Measurements from ENCODE around the gene LDB1. TPM values are rescaled to one million over a fixed set of nuclear protein-coding genes. Genes with fewer than 3 reads are reported as not detected.

LDB1 gene
- total RNA-seq, 4 donors from 2014 or later = 26.2 to 54.0 (median 27.3) TPM

DNA sequence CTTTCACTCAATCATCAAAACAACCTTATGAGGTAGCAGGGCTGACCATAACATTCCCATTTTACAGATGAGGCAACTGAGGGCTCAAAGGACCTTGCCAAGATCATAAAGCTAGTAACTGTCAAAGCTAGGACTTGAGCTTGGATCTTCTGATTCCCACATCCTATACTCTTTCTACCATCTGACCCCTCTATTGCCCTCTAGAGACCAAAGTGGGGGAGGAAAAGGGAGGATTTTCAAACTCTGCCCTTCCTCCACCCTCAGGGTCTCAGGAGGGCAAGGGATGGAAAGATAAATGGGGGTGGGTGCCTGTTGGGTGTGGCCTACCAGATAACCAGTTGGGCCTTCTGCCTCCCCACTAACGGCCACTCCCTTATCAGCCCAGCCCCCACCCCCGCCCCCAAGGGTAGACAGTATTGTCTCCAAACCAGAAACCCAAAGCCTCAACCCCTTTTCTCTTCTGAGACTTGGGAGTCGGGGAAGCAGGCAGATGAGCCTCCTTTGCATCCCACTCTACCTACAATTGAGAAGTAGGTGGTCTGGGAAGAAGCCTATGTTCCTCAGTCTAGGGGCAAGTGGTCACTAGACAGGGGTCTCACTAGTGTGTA is 7.9 kb downstream of the LDB1 start:
- peak overlapping the region in 3 of 4 donors; percentile 92 to 99 (median 98) for H3K27ac ChIP-seq
- peaks cover 45 to 72% (median 54%) of the 10 kb centered on the region in 3 donors for H3K4me1 ChIP-seq
- TF ChIP-seq, protein P1, sequence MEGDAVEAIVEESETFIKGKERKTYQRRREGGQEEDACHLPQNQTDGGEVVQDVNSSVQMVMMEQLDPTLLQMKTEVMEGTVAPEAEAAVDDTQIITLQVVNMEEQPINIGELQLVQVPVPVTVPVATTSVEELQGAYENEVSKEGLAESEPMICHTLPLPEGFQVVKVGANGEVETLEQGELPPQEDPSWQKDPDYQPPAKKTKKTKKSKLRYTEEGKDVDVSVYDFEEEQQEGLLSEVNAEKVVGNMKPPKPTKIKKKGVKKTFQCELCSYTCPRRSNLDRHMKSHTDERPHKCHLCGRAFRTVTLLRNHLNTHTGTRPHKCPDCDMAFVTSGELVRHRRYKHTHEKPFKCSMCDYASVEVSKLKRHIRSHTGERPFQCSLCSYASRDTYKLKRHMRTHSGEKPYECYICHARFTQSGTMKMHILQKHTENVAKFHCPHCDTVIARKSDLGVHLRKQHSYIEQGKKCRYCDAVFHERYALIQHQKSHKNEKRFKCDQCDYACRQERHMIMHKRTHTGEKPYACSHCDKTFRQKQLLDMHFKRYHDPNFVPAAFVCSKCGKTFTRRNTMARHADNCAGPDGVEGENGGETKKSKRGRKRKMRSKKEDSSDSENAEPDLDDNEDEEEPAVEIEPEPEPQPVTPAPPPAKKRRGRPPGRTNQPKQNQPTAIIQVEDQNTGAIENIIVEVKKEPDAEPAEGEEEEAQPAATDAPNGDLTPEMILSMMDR (IDR thresholded peaks at IDR 0.05) = no peak
- TF ChIP-seq POLR2A (IDR thresholded peaks at IDR 0.05) = no peak
- no peaks in the 10 kb centered on the region for H3K9me3 ChIP-seq
- DNase-seq = no peak
- H3K27me3 ChIP-seq = no peaks in the 10 kb centered on the region
- peak overlapping the region; percentile 58 to 90 (median 82) for H3K4me3 ChIP-seq
- intact Hi-C loops (cut with DNase I) = no loop called here
- peaks cover 34 to 47% (median 47%) of the 10 kb centered on the region in 3 donors for H3K36me3 ChIP-seq
- WGBS, 2 donors = 47% methylated on average over 3 of the region's 3 CpGs; no CpG with 5 or more reads in 1 of the 2 donors

DNA sequence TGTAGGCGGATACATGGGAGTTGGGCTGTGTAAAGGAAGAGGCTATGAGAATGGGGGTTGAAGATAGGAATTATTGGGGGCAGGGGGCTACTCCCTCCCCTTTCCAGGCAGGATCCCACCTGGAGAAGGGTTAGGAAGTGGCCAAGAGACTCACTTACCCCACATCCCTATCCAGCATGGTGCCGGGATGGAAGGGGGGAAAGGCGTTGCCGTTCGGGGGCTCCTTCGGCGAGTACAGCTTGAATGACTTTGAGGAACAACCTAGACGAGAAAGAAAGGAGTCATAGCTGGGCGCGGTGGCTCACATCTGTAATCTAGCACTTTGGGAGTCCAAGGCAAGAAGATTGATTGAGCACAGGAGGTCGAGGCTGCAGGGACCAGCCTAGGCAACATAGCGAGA is 8.9 kb downstream of the LDB1 start:
- no peak for TF ChIP-seq POLR2A (IDR thresholded peaks at IDR 0.05)
- TF ChIP-seq, protein P1 (IDR thresholded peaks at IDR 0.05) = no peak
- peaks cover 35 to 62% (median 44%) of the 10 kb centered on the region in 3 donors for H3K4me1 ChIP-seq
- no peaks in the 10 kb centered on the region for H3K27me3 ChIP-seq
- WGBS, 2 donors = 88 to 93% methylated on average over 10 to 11 of the region's 12 CpGs
- no peak overlapping the region for H3K4me3 ChIP-seq
- no peak for DNase-seq
- peaks cover 34 to 56% (median 51%) of the 10 kb centered on the region in 3 donors for H3K36me3 ChIP-seq
- no peak overlapping the region for H3K27ac ChIP-seq
- intact Hi-C loops (cut with DNase I) = no loop called here
- H3K9me3 ChIP-seq = no peaks in the 10 kb centered on the region

DNA sequence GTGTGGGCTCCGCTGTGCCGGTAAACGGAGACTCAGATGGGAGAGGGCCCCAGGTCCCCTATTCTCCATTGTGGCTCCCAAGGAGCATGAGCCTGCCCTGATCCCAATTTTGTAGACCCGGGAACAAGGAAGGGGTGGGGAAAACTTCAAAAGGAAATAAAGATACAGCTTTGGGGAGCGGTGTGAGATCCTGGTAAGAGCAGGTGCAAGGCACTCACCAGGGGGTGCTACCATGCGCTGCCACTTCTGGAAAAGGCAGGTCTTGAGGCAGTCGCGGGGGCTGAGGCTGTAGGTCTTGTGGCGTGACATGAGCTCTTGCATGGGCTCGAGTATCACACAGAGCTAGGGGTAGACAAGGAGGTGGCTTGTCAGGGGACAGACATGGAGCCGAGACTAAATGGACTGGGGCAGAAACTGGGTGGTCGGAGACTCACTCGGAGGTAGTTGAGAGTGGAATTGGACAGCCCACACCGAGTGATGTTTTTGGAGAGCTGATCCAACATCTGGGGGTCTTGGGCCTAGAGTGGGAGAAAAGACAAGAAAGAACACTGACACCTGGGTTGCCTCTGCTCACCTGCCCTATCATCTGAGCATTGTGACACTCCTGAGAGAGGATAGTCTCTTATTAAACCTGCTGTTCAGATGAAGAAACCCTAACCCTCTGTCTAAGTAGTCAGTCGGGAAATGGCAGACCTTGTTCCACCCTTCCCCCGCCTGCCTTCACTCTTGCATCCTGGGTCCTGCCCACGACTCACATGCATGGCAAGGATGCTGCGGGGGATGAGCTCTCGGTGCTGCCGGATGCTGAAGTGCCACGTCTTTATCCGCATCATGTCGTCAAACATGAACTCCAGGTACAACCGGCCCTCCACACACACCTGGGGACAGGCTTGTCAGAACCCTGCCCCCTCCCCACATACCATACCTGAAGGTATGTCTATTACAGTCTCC is 10.7 kb downstream of the LDB1 start:
- Histone ChIP-seq H3K36me3 (peaks cover 34 to 62% (median 51%) of the 10 kb centered on the region in 3 donors), H3K27me3 (no peaks in the 10 kb centered on the region), H3K27ac (no peak overlapping the region), H3K9me3 (no peaks in the 10 kb centered on the region), H3K4me3 (no peak overlapping the region), H3K4me1 (peaks cover 21 to 44% (median 30%) of the 10 kb centered on the region in 3 donors)
- DNase-seq = no peak
- WGBS, 2 donors = 85 to 86% methylated on average over 18 of the region's 24 CpGs
- intact Hi-C loops (cut with DNase I) = no loop called here
- TF ChIP-seq, protein P1 (IDR thresholded peaks at IDR 0.05) = no peak
- no peak for TF ChIP-seq POLR2A (IDR thresholded peaks at IDR 0.05)

DNA sequence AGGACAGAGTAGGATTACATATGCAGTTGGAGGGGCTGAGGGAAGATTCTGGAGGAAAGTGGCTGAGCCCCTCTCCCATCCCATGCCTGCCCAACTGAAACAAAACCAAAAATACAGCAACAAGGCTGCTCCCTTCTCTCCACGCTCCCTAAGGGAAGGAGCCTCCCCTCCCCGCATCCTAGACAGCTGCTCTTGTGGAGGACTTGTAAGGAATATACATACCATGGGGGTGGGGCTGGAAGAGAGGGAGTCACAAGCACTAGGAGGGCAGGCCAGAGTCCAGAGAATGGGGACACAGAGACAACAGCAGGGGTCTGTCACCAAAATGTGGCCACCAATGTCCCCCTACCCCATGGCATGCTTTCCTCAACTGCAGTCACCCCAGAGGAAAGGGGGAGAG is 13.2 kb downstream of the LDB1 start:
- no peak for DNase-seq
- TF ChIP-seq, protein P1 (IDR thresholded peaks at IDR 0.05) = no peak
- TF ChIP-seq POLR2A (IDR thresholded peaks at IDR 0.05) = no peak
- 80 to 90% methylated on average over 1 to 2 of the region's 2 CpGs for whole genome bisulfite sequencing, 2 donors
- intact Hi-C loops (cut with DNase I) = no loop called here
- Histone ChIP-seq H3K4me1 (peaks cover under 1 to 20% (median 7%) of the 10 kb centered on the region in 3 donors), H3K27ac (no peak overlapping the region), H3K9me3 (no peaks in the 10 kb centered on the region), H3K4me3 (no peak overlapping the region), H3K27me3 (no peaks in the 10 kb centered on the region), H3K36me3 (peaks cover 34 to 66% (median 51%) of the 10 kb centered on the region in 3 donors)

DNA sequence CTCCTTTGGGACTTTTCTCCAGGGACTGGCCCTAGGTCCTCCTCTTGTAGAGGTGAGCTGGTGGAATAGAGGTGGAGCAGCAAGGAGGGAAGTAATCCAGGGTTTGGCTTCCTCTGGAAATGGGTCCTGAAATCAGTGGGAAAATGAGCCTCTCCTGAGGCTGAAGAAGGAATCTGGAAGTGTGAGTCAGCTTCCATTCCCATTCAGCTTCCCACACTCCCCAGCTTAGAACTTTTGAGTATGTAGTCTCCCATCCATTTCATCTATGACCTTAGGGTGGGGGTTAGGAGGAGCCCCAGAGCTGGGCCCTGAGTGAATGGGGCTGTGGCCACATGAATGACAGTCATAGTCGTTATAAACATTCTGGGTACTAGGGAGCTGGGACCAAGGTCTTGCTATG is 17.7 kb downstream of the LDB1 start:
- intact Hi-C loops (cut with DNase I) = no loop called here
- no peak for DNase-seq
- no peak for TF ChIP-seq POLR2A (IDR thresholded peaks at IDR 0.05)
- TF ChIP-seq, protein P1 (IDR thresholded peaks at IDR 0.05) = no peak
- H3K27me3 ChIP-seq = no peaks in the 10 kb centered on the region
- H3K4me3 ChIP-seq = no peak overlapping the region
- H3K27ac ChIP-seq = no peak overlapping the region
- no CpG with 5 or more reads among the region's 1 CpG for WGBS, 2 donors
- H3K36me3 ChIP-seq = peaks cover 0 to 50% (median 5%) of the 10 kb centered on the region in 3 donors
- no peaks in the 10 kb centered on the region for H3K9me3 ChIP-seq
- no peaks in the 10 kb centered on the region for H3K4me1 ChIP-seq
